ENCODE data around the gene MED4.

DNA sequence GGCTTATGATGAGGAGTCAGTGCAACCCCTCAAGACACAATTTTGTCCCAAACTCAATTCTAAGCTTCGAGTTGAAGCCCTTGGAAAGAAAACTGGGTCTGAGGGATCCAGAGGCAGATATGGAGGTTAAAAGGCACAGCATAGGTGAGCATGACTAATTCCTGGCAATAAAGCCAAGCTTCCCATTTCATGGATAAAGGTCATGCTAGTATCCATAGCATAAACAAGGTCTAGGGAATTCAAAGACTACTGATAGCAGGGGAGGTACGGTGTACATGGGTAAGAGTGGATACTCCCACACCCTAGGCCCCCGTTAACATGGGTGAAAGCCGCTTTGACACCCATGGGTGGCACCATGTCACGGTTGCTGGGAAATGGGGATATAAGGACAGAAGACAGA is 24.0 kb downstream of the MED4 start:
- TF ChIP-seq POLR2A (IDR thresholded peaks at IDR 0.05) (no peak), EP300 (IDR thresholded peaks at IDR 0.05) (no peak)
- TF ChIP-seq, protein P1, sequence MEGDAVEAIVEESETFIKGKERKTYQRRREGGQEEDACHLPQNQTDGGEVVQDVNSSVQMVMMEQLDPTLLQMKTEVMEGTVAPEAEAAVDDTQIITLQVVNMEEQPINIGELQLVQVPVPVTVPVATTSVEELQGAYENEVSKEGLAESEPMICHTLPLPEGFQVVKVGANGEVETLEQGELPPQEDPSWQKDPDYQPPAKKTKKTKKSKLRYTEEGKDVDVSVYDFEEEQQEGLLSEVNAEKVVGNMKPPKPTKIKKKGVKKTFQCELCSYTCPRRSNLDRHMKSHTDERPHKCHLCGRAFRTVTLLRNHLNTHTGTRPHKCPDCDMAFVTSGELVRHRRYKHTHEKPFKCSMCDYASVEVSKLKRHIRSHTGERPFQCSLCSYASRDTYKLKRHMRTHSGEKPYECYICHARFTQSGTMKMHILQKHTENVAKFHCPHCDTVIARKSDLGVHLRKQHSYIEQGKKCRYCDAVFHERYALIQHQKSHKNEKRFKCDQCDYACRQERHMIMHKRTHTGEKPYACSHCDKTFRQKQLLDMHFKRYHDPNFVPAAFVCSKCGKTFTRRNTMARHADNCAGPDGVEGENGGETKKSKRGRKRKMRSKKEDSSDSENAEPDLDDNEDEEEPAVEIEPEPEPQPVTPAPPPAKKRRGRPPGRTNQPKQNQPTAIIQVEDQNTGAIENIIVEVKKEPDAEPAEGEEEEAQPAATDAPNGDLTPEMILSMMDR (IDR thresholded peaks at IDR 0.05): no peak
